ENCODE measurements around the gene RAB15.

Gene RAB15

GRCh38 chr14:64910847-64911495 is 61.2 kb downstream of the RAB15 start:
- DNase-seq (ENCODE audit: low read depth, low spot score): no peak

- DNase-seq (ENCODE audit: low read depth, low spot score): no peak
Observed at GRCh38 chr14:64906022-64906421, 66.1 kb downstream of the RAB15 start.

- no peak for DNase-seq (ENCODE audit: low read depth, low spot score)
Observed at GRCh38 chr14:64899958-64900357, 72.2 kb downstream of the RAB15 start.

All from brain pericyte (primary cell).